A549 treated with AZD9567 at 1 μM for 4 hours (cell line): Measurements from ENCODE around the gene MAPKAPK3. TPM values are rescaled to one million over a fixed set of nuclear protein-coding genes. Genes with fewer than 3 reads are reported as not detected.

ENCODE experiments used
- total RNA-seq: library from RNA; stranded (reverse); fragments of 200-300 nt; extraction: Qiagen RNA extraction; gene quantifications from 5 replicates; pipeline ENCODE4 v1.2.3, GENCODE V29; 2022; ENCODE audit not compliant: insufficient read depth

Gene MAPKAPK3
- 19.6 to 24.9 TPM (median 24.1 TPM) in 5 replicates for total RNA-seq

DNA sequence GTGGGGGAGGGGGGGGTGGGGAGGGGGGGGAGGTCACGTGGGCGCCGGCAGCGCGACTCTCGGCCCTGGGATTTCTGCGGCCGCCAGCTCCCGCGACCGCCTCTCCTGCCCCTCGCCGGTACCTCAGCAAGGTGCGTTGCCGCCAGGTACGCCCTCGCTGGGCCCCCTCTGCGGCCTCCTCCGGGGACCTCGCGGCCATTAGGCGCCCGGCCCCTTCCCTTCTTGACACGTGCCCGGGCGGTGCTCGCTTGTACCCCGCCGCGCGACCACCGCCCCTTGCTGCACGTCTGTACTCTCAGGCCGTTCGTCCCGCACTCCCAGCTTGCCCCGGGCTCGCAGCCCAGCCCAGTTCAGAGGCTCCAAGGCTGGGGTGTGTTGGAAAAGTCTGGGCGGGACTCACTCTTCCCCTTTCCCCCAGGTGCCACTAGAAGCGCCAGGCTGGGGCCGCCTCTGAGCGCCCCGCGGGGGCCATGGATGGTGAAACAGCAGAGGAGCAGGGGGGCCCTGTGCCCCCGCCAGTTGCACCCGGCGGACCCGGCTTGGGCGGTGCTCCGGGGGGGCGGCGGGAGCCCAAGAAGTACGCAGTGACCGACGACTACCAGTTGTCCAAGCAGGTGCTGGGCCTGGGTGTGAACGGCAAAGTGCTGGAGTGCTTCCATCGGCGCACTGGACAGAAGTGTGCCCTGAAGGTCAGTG lies at the start of gene MAPKAPK3:
TSS of gene MAPKAPK3 (plus strand) at position 56 of the 696 bp plus-strand sequence. CDS start at position 471, 415 bp downstream.

DNA sequence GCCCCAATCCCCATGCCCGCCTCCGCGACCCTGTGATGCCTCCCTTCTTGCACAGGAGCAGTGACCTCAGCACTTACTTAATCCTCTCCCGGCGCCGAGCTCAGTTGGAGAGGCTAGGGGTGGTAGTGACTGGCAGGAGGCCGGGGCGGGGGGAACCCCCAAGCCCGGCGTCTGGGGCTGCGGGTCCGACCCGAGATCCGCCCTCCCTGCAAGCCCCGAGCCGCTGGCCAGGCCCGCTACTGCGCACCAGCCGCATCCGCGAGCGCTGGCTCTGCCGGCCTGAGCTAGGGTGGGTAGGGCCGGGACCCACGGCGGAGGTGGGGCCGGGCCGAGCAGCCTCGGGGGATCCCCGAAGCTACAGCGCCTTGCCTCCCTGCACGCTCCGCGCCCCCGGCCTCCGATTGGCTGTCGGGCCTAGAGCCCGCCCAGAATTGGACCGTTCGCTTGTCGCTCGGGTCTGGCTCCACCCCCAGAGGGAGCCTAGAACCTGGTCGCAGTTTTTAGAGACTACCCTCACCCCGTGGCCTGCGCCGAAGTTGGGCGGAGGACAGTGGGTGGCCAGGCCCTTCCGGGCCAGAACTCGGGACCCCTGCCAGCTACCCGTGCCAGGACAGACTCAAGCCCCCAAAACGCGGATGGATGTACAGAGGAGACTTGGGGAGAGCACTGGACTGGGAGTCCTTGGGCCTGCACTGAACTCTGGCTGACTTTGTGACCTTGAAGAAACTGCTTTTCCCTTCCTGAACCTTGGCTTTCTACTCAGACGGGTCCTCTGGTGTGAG lies 49.4 kb upstream of the MAPKAPK3 start, which contains the start of gene C3orf18:
TSS of gene C3orf18 (minus strand) at position 362 of the 782 bp plus-strand sequence. CDS start 2,048 bp downstream, outside the sequence.

DNA sequence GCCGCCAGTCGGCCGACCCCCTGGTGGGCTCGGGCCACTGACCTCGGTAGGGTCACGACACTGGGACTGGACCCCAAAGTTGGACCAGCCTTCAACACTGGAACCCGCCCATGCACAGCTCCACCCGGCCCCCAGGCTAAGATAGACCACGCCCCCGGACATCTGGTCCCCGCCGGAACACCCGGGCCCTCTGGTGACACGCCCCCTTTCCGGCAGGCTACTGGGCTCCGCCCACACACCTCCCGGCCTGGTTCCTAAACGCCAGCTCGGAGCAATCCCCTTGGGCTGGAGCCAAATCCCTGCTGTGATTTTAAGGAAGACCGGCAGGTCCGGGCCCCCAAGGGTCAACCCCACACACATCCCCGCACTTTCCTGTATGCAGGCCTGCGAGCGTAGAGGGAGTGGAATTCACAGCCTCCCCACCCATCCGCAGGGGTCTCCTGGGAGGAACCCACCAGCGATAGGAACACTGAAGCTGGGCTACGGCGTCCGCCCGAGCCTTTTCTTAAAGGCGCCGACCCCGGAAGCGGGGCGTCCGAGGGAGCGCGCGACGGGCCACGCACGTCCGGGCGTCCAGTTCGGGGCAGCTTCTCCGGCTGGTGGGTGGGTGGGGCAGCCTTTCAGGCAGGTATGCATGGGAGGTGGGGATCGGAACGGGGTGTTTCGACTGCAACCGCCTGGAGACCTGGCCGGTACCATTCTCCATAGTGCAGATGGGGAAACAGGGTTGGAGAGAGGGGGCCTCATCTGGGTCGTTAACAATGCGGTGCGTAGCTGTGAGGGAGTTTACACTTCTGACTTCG lies 47.8 kb upstream of the MAPKAPK3 start, which contains the start of gene HEMK1:
TSS of gene HEMK1 (plus strand) at position 576 of the 803 bp plus-strand sequence. CDS start 1,583 bp downstream, outside the sequence.

DNA sequence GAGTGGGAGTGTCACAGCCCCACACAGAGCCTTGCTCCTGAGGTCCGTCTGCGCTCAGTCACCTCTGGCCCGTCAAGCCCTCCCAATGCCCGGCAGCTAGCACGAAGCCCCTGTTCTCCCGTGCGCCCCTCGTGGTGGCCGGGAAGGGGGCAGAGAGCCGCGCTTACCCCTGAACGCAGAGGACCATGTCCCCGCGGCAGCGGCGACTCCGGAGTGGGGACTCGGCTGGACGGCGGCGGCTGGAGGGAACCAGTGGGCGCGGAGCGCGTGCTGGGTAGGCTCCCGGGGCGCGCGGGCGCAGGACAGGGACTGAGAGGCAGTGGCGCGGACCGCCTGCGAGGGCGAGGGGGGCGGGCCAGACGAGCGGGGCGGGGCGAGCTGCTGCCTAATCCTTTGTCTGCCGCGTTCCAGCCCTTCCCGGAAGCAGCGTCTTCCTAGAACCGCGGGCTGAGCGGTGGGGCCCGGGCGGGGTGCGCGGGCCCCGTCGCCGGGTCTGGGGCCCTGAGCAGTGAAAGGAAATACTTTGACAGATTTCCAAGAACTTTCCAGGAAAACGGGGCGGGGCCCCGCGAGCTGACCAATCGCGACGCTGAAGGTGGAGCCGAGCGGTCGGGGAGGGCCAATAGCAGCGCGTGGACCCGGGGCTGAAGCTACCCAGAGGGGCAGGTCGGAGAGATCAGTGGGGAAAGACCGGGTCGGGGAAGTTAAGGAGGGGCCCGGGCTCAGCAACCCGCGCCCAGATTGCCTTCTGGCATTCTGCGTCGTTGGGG lies 5.3 kb upstream of the MAPKAPK3 start, which contains the start of gene CISH:
TSS of gene CISH (minus strand) at position 311 of the 770 bp plus-strand sequence. CDS start at position 187, 124 bp downstream.

DNA sequence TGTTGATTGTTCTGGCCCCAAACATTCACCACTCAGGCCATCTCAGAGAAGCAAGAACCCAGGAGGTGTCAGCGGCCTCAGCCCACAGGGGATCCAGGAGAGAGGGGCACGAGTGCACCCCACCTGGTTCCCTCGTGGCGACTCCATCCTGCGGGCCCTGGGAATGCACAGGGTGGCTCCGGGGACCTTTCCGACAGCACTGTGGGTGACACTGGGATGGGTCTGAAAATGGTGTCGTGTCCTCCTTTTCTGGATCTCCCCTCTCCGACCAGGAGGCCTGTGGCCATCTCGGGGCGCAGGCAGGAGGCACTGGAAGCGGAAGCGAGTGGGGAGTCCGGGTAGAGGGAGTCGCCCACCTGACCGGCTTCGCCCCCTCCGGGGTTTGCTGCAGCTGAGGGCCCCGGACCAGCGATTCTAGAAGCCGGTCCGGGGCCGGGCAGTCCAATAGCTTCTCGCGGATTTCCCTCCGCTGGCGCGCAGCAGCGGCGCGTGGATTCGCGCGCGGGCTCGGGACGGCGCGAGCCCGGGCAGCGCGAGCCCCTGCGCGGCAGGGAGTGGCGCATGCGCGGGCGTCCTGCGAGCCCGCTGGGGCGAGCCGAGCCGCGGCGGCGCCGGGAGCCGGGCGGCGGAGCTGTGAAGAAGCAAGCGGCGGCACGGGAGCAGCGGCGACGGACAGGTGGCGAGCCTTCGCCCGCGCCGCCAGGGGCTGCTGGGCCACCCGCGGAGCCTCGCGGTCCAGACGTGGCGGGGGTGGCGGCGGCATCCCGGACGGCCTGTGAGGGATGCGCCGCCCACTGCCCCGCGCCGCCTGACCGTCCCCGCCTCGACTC lies 57.6 kb downstream of the MAPKAPK3 start, which contains the start of gene DOCK3:
TSS of gene DOCK3 (plus strand) at position 579 of the 830 bp plus-strand sequence. CDS start 337 bp downstream, outside the sequence.

Other genes starting within 250 kb of the MAPKAPK3 start
- gene CACNA2D2, start 113.5 kb upstream of the MAPKAPK3 start, total RNA-seq: 0.37 to 1.8 TPM (median 0.64 TPM) in 5 replicates
- 2.3 to 4.4 TPM (median 2.7 TPM) in 5 replicates for gene C3orf18, start 49.4 kb upstream of the MAPKAPK3 start, total RNA-seq
- gene HEMK1, start 47.6 kb upstream of the MAPKAPK3 start, total RNA-seq: 1.1 to 6.6 TPM (median 6.2 TPM) in 5 replicates
- 0.51 to 0.65 TPM (median 0.59 TPM) in 4 of 5 replicates, not detected in the other for gene CISH, start 5.4 kb upstream of the MAPKAPK3 start, total RNA-seq
- 0.22 to 0.42 TPM (median 0.36 TPM) in 5 replicates for gene DOCK3, start 57.8 kb downstream of the MAPKAPK3 start, total RNA-seq